Peyer's patch (tissue), 4 donors: ENCODE measurements around the gene MKNK1.

Experiments used
- CTCF ChIP-seq, 6 experiments: fragments of 450-650 bp in 4 of 6; fragments of 200-600 bp in 2 of 6; sonication (generic) in 1 of 6; IDR thresholded peaks; one replicate each; pipeline ENCODE4 v1.5.1; 2017 to 2019; ENCODE audit warnings: antibody characterized with exemption in 6 of 6, mild to moderate bottlenecking in 3 of 6, moderate library complexity in 1 of 6
- POLR2A ChIP-seq, 2 donors: fragments of 450-650 bp; IDR thresholded peaks; one replicate each; pipeline ENCODE4 v1.5.1; 2017; ENCODE audit warnings: antibody characterized with exemption in 2 of 2, mild to moderate bottlenecking in 2 of 2, moderate library complexity in 2 of 2

DNA sequence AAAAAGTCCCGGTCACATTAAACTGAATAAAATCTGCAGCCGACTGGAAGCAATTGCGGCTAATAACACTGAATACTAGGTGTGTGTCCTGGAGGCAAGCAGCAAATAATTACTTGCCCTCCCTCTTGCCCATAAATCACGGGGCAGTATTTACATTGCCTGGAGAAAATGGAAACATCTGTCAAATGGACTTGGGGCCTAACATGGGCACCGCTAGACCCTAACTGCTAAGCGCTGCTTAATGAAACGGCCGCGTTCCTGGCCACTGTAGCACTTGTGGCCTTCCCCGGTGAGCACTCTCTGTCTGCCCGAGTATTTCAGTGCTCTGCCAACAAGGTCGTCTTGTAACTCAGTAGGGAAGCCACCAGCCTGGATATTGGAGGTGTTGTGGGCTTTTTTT lies 28.8 kb downstream of the MKNK1 start:
- TF ChIP-seq CTCF (IDR thresholded peaks at IDR 0.05) (no peak), POLR2A (IDR thresholded peaks at IDR 0.05) (no peak)
